Neural cell (in vitro differentiated cells): ENCODE measurements around the gene NUPR2. TPM values are rescaled to one million over a fixed set of nuclear protein-coding genes. Genes with fewer than 3 reads are reported as not detected.
"Not testable (repeated sequence)": the region's sequence is repeated elsewhere in the genome, so short reads cannot be mapped to it uniquely, and the experiment has no call there.

Source experiments
- H2AFZ ChIP-seq: fragments of 200-600, 300-800 bp; sonication (generic), shearing (Covaris generic); 2 replicates; pipeline ENCODE4 v1.6.0; 2014; ENCODE audit warnings: low read depth, mild to moderate bottlenecking, antibody characterized with exemption, low read length, moderate library complexity
- H3F3A ChIP-seq: fragments of 200-600 bp; shearing (Covaris generic); 2 replicates; pipeline ENCODE4 v1.6.1; 2016; ENCODE audit warnings: mild to moderate bottlenecking, moderate library complexity, mixed read lengths, antibody characterized with exemption, low read length; ENCODE audit not compliant: insufficient read depth, poor library complexity, severe bottlenecking
- H3K27ac ChIP-seq: fragments of 200-600, 300-800 bp; sonication (generic), shearing (Covaris generic); 2 replicates; pipeline ENCODE4 v1.5.1; 2014; ENCODE audit warnings: mild to moderate bottlenecking, low read length, moderate library complexity
- H3K27me3 ChIP-seq: fragments of 300-800, 200-600 bp; sonication (generic), shearing (Covaris generic); 2 replicates; pipeline ENCODE4 v1.6.0; 2014; ENCODE audit warnings: mild to moderate bottlenecking, low read depth, low read length, moderate library complexity; ENCODE audit not compliant: insufficient read depth
- H3K36me3 ChIP-seq: fragments of 300-800, 200-600 bp; sonication (generic), shearing (Covaris generic); 2 replicates; pipeline ENCODE4 v1.5.1; 2014; ENCODE audit warnings: mild to moderate bottlenecking, antibody characterized with exemption, low read length, moderate library complexity; ENCODE audit not compliant: insufficient read depth
- H3K4me2 ChIP-seq: fragments of 300-800, 200-600 bp; sonication (generic), shearing (Covaris generic); 2 replicates; pipeline ENCODE4 v1.6.0; 2014; ENCODE audit warnings: mild to moderate bottlenecking, low read length
- H3K4me3 ChIP-seq: fragments of 300-800, 200-600 bp; sonication (generic), shearing (Covaris generic); 2 replicates; pipeline ENCODE4 v1.5.1; 2014; ENCODE audit warnings: mild to moderate bottlenecking, low read length, moderate library complexity
- H3K79me2 ChIP-seq: fragments of 200-600 bp; shearing (Covaris generic); replicated peaks from 2 replicates; pipeline ENCODE4 v1.6.0; 2014; ENCODE audit warnings: mild to moderate bottlenecking, low read length, moderate library complexity; ENCODE audit not compliant: insufficient read depth
- H3K9ac ChIP-seq: fragments of 300-800, 200-600 bp; sonication (generic), shearing (Covaris generic); 2 replicates; pipeline ENCODE4 v1.6.1; 2016; ENCODE audit warnings: mild to moderate bottlenecking, low read length, mixed read lengths
- H3K9me2 ChIP-seq: fragments of 200-600 bp; shearing (Covaris generic); 2 replicates; pipeline ENCODE4 v1.6.1; 2016; ENCODE audit warnings: mild to moderate bottlenecking, low read length, mixed read lengths; ENCODE audit not compliant: insufficient read depth
- H3K9me3 ChIP-seq: fragments of 200-600, 300-800 bp; sonication (generic), shearing (Covaris generic); 2 replicates; pipeline ENCODE4 v1.6.1; 2016; ENCODE audit warnings: mild to moderate bottlenecking, mixed run types, low read length, moderate library complexity, mixed read lengths
- H4K20me1 ChIP-seq: fragments of 200-600 bp; shearing (Covaris generic); 2 replicates; pipeline ENCODE4 v1.6.1; 2016; ENCODE audit warnings: mild to moderate bottlenecking, mixed run types; ENCODE audit not compliant: insufficient read depth
- CTCF ChIP-seq: fragments of 450-650 bp; IDR thresholded peaks from 2 replicates; pipeline ENCODE4 v1.5.1; 2014; ENCODE audit warnings: antibody characterized with exemption, mild to moderate bottlenecking, moderate library complexity; ENCODE audit not compliant: poor library complexity, severe bottlenecking
- EP300 ChIP-seq: fragments of 450-650 bp; conservative IDR thresholded peaks from 2 replicates; pipeline ENCODE4 v1.6.1; 2014; ENCODE audit warnings: antibody characterized with exemption, mild to moderate bottlenecking, moderate library complexity; ENCODE audit not compliant: poor library complexity, severe bottlenecking
- EZH2 ChIP-seq: fragments of 200-600, 300-800 bp; shearing (Covaris generic), sonication (generic); IDR thresholded peaks from 2 replicates; pipeline ENCODE4 v1.6.1; 2014; ENCODE audit warnings: antibody characterized with exemption, low read length, borderline replicate concordance, mild to moderate bottlenecking; ENCODE audit not compliant: insufficient read depth, poor library complexity, severe bottlenecking
- MXI1 ChIP-seq: fragments of 450-650 bp; conservative IDR thresholded peaks from 2 replicates; pipeline ENCODE4 v1.6.1; 2014; ENCODE audit warnings: antibody characterized with exemption, mild to moderate bottlenecking; ENCODE audit not compliant: poor library complexity, severe bottlenecking
- RAD21 ChIP-seq: fragments of 450-650 bp; conservative IDR thresholded peaks from 2 replicates; pipeline ENCODE4 v1.6.1; 2014; ENCODE audit warnings: antibody characterized with exemption, mild to moderate bottlenecking, moderate library complexity
- REST ChIP-seq: IDR thresholded peaks from 2 replicates; pipeline ENCODE4 v1.6.1; 2012; ENCODE audit warnings: borderline replicate concordance
- SMC3 ChIP-seq: fragments of 450-650 bp; conservative IDR thresholded peaks from 2 replicates; pipeline ENCODE4 v1.6.1; 2014; ENCODE audit warnings: antibody characterized with exemption, mild to moderate bottlenecking, moderate library complexity; ENCODE audit not compliant: poor library complexity
- TAF1 ChIP-seq: IDR thresholded peaks from 2 replicates; pipeline ENCODE4 v1.6.1; 2012; ENCODE audit warnings: low read depth
- polyA minus RNA-seq: library from RNA; depleted of rRNA, polyadenylated mRNA; stranded (reverse); fragments of >200 nt; gene quantifications from 2 replicates; pipeline ENCODE4 v1.2.3, GENCODE V29; 2014
- polyA plus RNA-seq: library from polyadenylated mRNA; depleted of rRNA; stranded (reverse); fragments of >200 nt; gene quantifications from 2 replicates; pipeline ENCODE4 v1.2.3, GENCODE V29; 2014

The NUPR2 gene
- polyA plus RNA-seq = not detected in 2 replicates
- not detected in 2 replicates for polyA minus RNA-seq

- H3F3A ChIP-seq = no peaks in the 10 kb centered on the region
- H3K27ac ChIP-seq = no peak within 1 kb of the TSS
- no peak within 1 kb of the TSS for H3K4me3 ChIP-seq
Observed at GRCh38 chr7:56115852-56116538, at the start of gene NUPR2. NUPR2 (minus strand) TSS chr7:56116417; CDS start chr7:56116314, 103 bp downstream.

GRCh38 chr7:56157238-56157790 lies 41.1 kb upstream of the NUPR2 start:
- H3K4me3 ChIP-seq = no peak overlapping the region
- H3K9me3 ChIP-seq = no peaks in the 10 kb centered on the region
- no peak overlapping the region for H2AFZ ChIP-seq
- H3K9ac ChIP-seq = no peak overlapping the region
- H3K36me3 ChIP-seq = no peaks in the 10 kb centered on the region
- H3K27ac ChIP-seq = no peak overlapping the region
- no peak overlapping the region for H3K4me2 ChIP-seq
- no peaks in the 10 kb centered on the region for H4K20me1 ChIP-seq
- H3K9me2 ChIP-seq = no peaks in the 10 kb centered on the region
- H3K27me3 ChIP-seq = no peaks in the 10 kb centered on the region
- no peaks in the 10 kb centered on the region for H3F3A ChIP-seq
- H3K79me2 ChIP-seq = no peaks in the 10 kb centered on the region
- TF ChIP-seq CTCF (no peak), SMC3 (no peak), RAD21 (no peak)

More at GRCh38 chr7:56115852-56116538, at the start of gene NUPR2:
- Histone ChIP-seq H4K20me1 (no peaks in the 10 kb centered on the region), H3K27me3 (no peaks in the 10 kb centered on the region), H3K79me2 (no peaks in the 10 kb centered on the region), H2AFZ (no peak within 1 kb of the TSS), H3K9me2 (no peaks in the 10 kb centered on the region), H3K4me2 (no peak within 1 kb of the TSS), H3K9ac (no peak within 1 kb of the TSS), H3K36me3 (no peaks in the 10 kb centered on the region), H3K9me3 (no peaks in the 10 kb centered on the region)
- no peak for TF ChIP-seq REST
- no peak for TF ChIP-seq RAD21
- no peak for TF ChIP-seq TAF1
- no peak for TF ChIP-seq EZH2
- no peak for TF ChIP-seq MXI1
- no peak for TF ChIP-seq CTCF
- TF ChIP-seq EP300 = no peak

GRCh38 chr7:56131062-56131461 lies 14.8 kb upstream of the NUPR2 start:
- not testable (repeated sequence) for H3K9me2 ChIP-seq, H4K20me1 ChIP-seq, H3K9ac ChIP-seq, H3K27me3 ChIP-seq, H3F3A ChIP-seq, H3K79me2 ChIP-seq, H3K9me3 ChIP-seq, H3K4me2 ChIP-seq, H3K36me3 ChIP-seq, H2AFZ ChIP-seq, H3K27ac ChIP-seq, H3K4me3 ChIP-seq
